Activated naive CD4-positive, alpha-beta T cell treated with anti-CD3 and anti-CD28 coated beads for 36 hours (primary cell): ENCODE data around the gene ABCB1. TPM values are rescaled to one million over a fixed set of nuclear protein-coding genes. Genes with fewer than 3 reads are reported as not detected.

Experiments used
- CTCF ChIA-PET: fragments of 350-600 bp; sonication (Branson Sonifier 250); formaldehyde crosslinking; loops from one replicate; lab custom pipeline; 2021; ENCODE audit warnings: antibody characterized with exemption; lab: Charles Lee
- DNase-seq: peaks from one replicate; pipeline ENCODE4 v3.0.0-alpha.2; 2020
- H3K27ac Mint-ChIP-seq: one replicate; pipeline ENCODE4 v1.8.0; 2021; ENCODE audit warnings: mild to moderate bottlenecking, mixed read lengths
- H3K27me3 Mint-ChIP-seq: one replicate; pipeline ENCODE4 v1.8.0; 2021; ENCODE audit warnings: low read depth, mixed read lengths
- H3K36me3 Mint-ChIP-seq: one replicate; pipeline ENCODE4 v1.8.0; 2021; ENCODE audit warnings: low read depth, mixed read lengths
- H3K4me1 Mint-ChIP-seq: one replicate; pipeline ENCODE4 v1.8.0; 2021; ENCODE audit warnings: low read depth, mixed read lengths
- H3K4me3 Mint-ChIP-seq: one replicate; pipeline ENCODE4 v1.8.0; 2021; ENCODE audit warnings: mild to moderate bottlenecking, moderate library complexity, mixed read lengths
- H3K9me3 Mint-ChIP-seq: one replicate; pipeline ENCODE4 v1.8.0; 2021; ENCODE audit warnings: mixed read lengths
- intact Hi-C: fragments of 100-400 bp; cut with micrococcal nuclease; formaldehyde crosslinking; loops from one replicate; pipeline ENCODE4 v1.15.1; 2023
- total RNA-seq, 2 experiments: library from RNA; stranded (reverse); gene quantifications; one replicate each; pipeline ENCODE4 v1.2.3, GENCODE V29; 2021

Gene ABCB1
- total RNA-seq, result 1 to 10 TPM; 2.3 to 3.5 TPM

GRCh38 chr7:87600130-87601124, at the start of gene ABCB1:
Gene ABCB1 (minus strand): TSS chr7:87600884. CDS start chr7:87600184, 700 bp downstream.
- CTCF ChIA-PET, result interaction anchor here (0.6 to 1.7 kb wide), 5 partner anchors 9 to 208 kb away, joined by 3 to 7 read pairs (median 3); no protein-coding TSS in a partner anchor
- DNase-seq, result peak; percentile 73
- peak within 1 kb of the TSS; percentile 84 for H3K4me3 Mint-ChIP-seq
- H3K9me3 Mint-ChIP-seq, result no peaks in the 10 kb centered on the region
- H3K27me3 Mint-ChIP-seq, result peaks cover 5% of the 10 kb centered on the region
- H3K27ac Mint-ChIP-seq, result peak within 1 kb of the TSS; percentile 8
- no peaks in the 10 kb centered on the region for H3K36me3 Mint-ChIP-seq
- H3K4me1 Mint-ChIP-seq, result peaks cover 20% of the 10 kb centered on the region
- intact Hi-C loops, result loop anchor here (1.0 to 2.0 kb wide), 4 partner anchors 26 to 276 kb away; partner anchors contain the start of genes DBF4, RUNDC3B and SLC25A40

- H3K27me3 Mint-ChIP-seq, result peaks cover 3% of the 10 kb centered on the region
- H3K9me3 Mint-ChIP-seq, result no peaks in the 10 kb centered on the region
- H3K27ac Mint-ChIP-seq, result no peak overlapping the region
- intact Hi-C loops, result no loop called here
- DNase-seq, result no peak
- no peak overlapping the region for H3K4me3 Mint-ChIP-seq
- H3K36me3 Mint-ChIP-seq, result no peaks in the 10 kb centered on the region
- H3K4me1 Mint-ChIP-seq, result no peaks in the 10 kb centered on the region
- CTCF ChIA-PET, result interaction anchor here (1.4 kb wide), 1 partner anchor 9 kb away, joined by 3 read pairs; no protein-coding TSS in a partner anchor
Measured at GRCh38 chr7:87648316-87648715, 47.6 kb upstream of the ABCB1 start.

- intact Hi-C loops, result no loop called here
- H3K9me3 Mint-ChIP-seq, result no peaks in the 10 kb centered on the region
- DNase-seq, result no peak
- CTCF ChIA-PET, result interaction anchor here (0.7 kb wide), 1 partner anchor 65 kb away, joined by 3 read pairs; no protein-coding TSS in a partner anchor
- no peaks in the 10 kb centered on the region for H3K4me1 Mint-ChIP-seq
- no peak overlapping the region for H3K27ac Mint-ChIP-seq
- no peaks in the 10 kb centered on the region for H3K36me3 Mint-ChIP-seq
- H3K27me3 Mint-ChIP-seq, result peaks cover 2% of the 10 kb centered on the region
- no peak overlapping the region for H3K4me3 Mint-ChIP-seq
Measured at GRCh38 chr7:87645446-87645845, 44.8 kb upstream of the ABCB1 start.

GRCh38 chr7:87635921-87636320, 35.2 kb upstream of the ABCB1 start:
- CTCF ChIA-PET, result no interaction called here
- Mint-ChIP-seq H3K36me3 (peaks cover 2% of the 10 kb centered on the region), H3K27me3 (no peaks in the 10 kb centered on the region), H3K27ac (no peak overlapping the region), H3K4me1 (no peaks in the 10 kb centered on the region), H3K9me3 (peaks cover 10% of the 10 kb centered on the region), H3K4me3 (no peak overlapping the region)
- DNase-seq, result no peak
- intact Hi-C loops, result no loop called here

GRCh38 chr7:87628780-87629569, 28.3 kb upstream of the ABCB1 start:
- peak; percentile 33 for DNase-seq
- H3K4me1 Mint-ChIP-seq, result peaks cover 7% of the 10 kb centered on the region
- H3K4me3 Mint-ChIP-seq, result peak overlapping the region; percentile 75
- CTCF ChIA-PET, result interaction anchor here (0.6 kb wide), 1 partner anchor 43 kb away, joined by 3 read pairs; no protein-coding TSS in a partner anchor
- peaks cover 6% of the 10 kb centered on the region for H3K27me3 Mint-ChIP-seq
- intact Hi-C loops, result loop anchor here (1.0 to 5.0 kb wide), 7 partner anchors 29 to 477 kb away; partner anchors contain the start of genes ABCB1, CROT, DBF4 and DMTF1
- no peak overlapping the region for H3K27ac Mint-ChIP-seq
- no peaks in the 10 kb centered on the region for H3K9me3 Mint-ChIP-seq
- H3K36me3 Mint-ChIP-seq, result no peaks in the 10 kb centered on the region

GRCh38 chr7:87627634-87627994, 26.9 kb upstream of the ABCB1 start:
- no peaks in the 10 kb centered on the region for H3K9me3 Mint-ChIP-seq
- H3K27ac Mint-ChIP-seq, result no peak overlapping the region
- peak overlapping the region; percentile 75 for H3K4me3 Mint-ChIP-seq
- peaks cover 6% of the 10 kb centered on the region for H3K27me3 Mint-ChIP-seq
- CTCF ChIA-PET, result no interaction called here
- peaks cover 7% of the 10 kb centered on the region for H3K4me1 Mint-ChIP-seq
- intact Hi-C loops, result loop anchor here (5.0 kb wide), 3 partner anchors 35 to 475 kb away; partner anchors contain the start of genes DMTF1 and TMEM243
- H3K36me3 Mint-ChIP-seq, result no peaks in the 10 kb centered on the region
- DNase-seq, result no peak

- Mint-ChIP-seq H3K36me3 (no peaks in the 10 kb centered on the region), H3K27ac (no peak overlapping the region), H3K9me3 (no peaks in the 10 kb centered on the region), H3K4me1 (peaks cover 7% of the 10 kb centered on the region), H3K4me3 (no peak overlapping the region), H3K27me3 (peaks cover 11% of the 10 kb centered on the region)
- CTCF ChIA-PET, result no interaction called here
- intact Hi-C loops, result loop anchor here (5.0 kb wide), 3 partner anchors 33 to 473 kb away; partner anchors contain the start of genes DMTF1 and TMEM243
- no peak for DNase-seq
Measured at GRCh38 chr7:87625101-87625500, 24.4 kb upstream of the ABCB1 start.

GRCh38 chr7:87624628-87625027, 23.9 kb upstream of the ABCB1 start:
- peaks cover 7% of the 10 kb centered on the region for H3K4me1 Mint-ChIP-seq
- H3K27ac Mint-ChIP-seq, result no peak overlapping the region
- intact Hi-C loops, result loop anchor here (1.0 to 5.0 kb wide), 4 partner anchors 32 to 472 kb away; partner anchors contain the start of genes DMTF1 and TMEM243
- DNase-seq, result no peak
- H3K4me3 Mint-ChIP-seq, result no peak overlapping the region
- no peaks in the 10 kb centered on the region for H3K9me3 Mint-ChIP-seq
- CTCF ChIA-PET, result no interaction called here
- H3K27me3 Mint-ChIP-seq, result peaks cover 10% of the 10 kb centered on the region
- no peaks in the 10 kb centered on the region for H3K36me3 Mint-ChIP-seq

GRCh38 chr7:87615197-87615596, 14.5 kb upstream of the ABCB1 start:
- no peak overlapping the region for H3K4me3 Mint-ChIP-seq
- CTCF ChIA-PET, result no interaction called here
- H3K27me3 Mint-ChIP-seq, result peaks cover 18% of the 10 kb centered on the region
- DNase-seq, result no peak
- intact Hi-C loops, result no loop called here
- no peaks in the 10 kb centered on the region for H3K4me1 Mint-ChIP-seq
- no peaks in the 10 kb centered on the region for H3K36me3 Mint-ChIP-seq
- H3K27ac Mint-ChIP-seq, result no peak overlapping the region
- no peaks in the 10 kb centered on the region for H3K9me3 Mint-ChIP-seq

GRCh38 chr7:87609916-87610315, 9.2 kb upstream of the ABCB1 start:
- CTCF ChIA-PET, result no interaction called here
- Mint-ChIP-seq H3K4me3 (no peak overlapping the region), H3K36me3 (no peaks in the 10 kb centered on the region), H3K4me1 (no peaks in the 10 kb centered on the region), H3K27ac (no peak overlapping the region), H3K27me3 (peaks cover 5% of the 10 kb centered on the region), H3K9me3 (no peaks in the 10 kb centered on the region)
- DNase-seq, result no peak
- intact Hi-C loops, result no loop called here

GRCh38 chr7:87608431-87608830, 7.7 kb upstream of the ABCB1 start:
- no peak overlapping the region for H3K4me3 Mint-ChIP-seq
- CTCF ChIA-PET, result no interaction called here
- H3K27ac Mint-ChIP-seq, result no peak overlapping the region
- intact Hi-C loops, result no loop called here
- no peaks in the 10 kb centered on the region for H3K36me3 Mint-ChIP-seq
- no peak for DNase-seq
- H3K9me3 Mint-ChIP-seq, result no peaks in the 10 kb centered on the region
- H3K27me3 Mint-ChIP-seq, result peaks cover 5% of the 10 kb centered on the region
- no peaks in the 10 kb centered on the region for H3K4me1 Mint-ChIP-seq

- CTCF ChIA-PET, result no interaction called here
- no peak overlapping the region for H3K4me3 Mint-ChIP-seq
Measured at GRCh38 chr7:87604264-87604663, 3.6 kb upstream of the ABCB1 start.

More at GRCh38 chr7:87604264-87604663, 3.6 kb upstream of the ABCB1 start:
- Mint-ChIP-seq H3K4me1 (peaks cover 12% of the 10 kb centered on the region), H3K27me3 (peaks cover 5% of the 10 kb centered on the region), H3K27ac (no peak overlapping the region), H3K36me3 (no peaks in the 10 kb centered on the region), H3K9me3 (no peaks in the 10 kb centered on the region)
- intact Hi-C loops, result no loop called here
- no peak for DNase-seq
